ENCODE data around the gene KRTAP5-7.
"Not testable (repeated sequence)": the region's sequence is repeated elsewhere in the genome, so short reads cannot be mapped to it uniquely, and the experiment has no call there.

KRTAP5-7 gene

GRCh38 chr11:71562120-71562519 lies 35.1 kb downstream of the KRTAP5-7 start:
- ChIA-PET POLR2A (ENCODE audit: low non-redundant PET) (no interaction called here), CTCF (no interaction called here)
- DNase-seq (ENCODE audit: low spot score) = no peak
- TF ChIP-seq CTCF (conservative IDR thresholded peaks at IDR 0.05; ENCODE audit: low read depth) = no peak
- no peak overlapping the region for H3K27ac ChIP-seq

- H3K27ac ChIP-seq = no peak overlapping the region
- no peak for TF ChIP-seq CTCF (conservative IDR thresholded peaks at IDR 0.05; ENCODE audit: low read depth)
- ChIA-PET CTCF (interaction anchor here (0.6 to 0.7 kb wide), 3 partner anchors 21 to 1404 kb away, joined by 3 read pairs; no protein-coding TSS in a partner anchor), POLR2A (ENCODE audit: low non-redundant PET) (no interaction called here)
- peak; percentile 30 for DNase-seq (ENCODE audit: low spot score)
Measured at GRCh38 chr11:71563406-71563805, 36.3 kb downstream of the KRTAP5-7 start.

GRCh38 chr11:71564430-71564829 lies 37.4 kb downstream of the KRTAP5-7 start:
- POLR2A ChIA-PET (ENCODE audit: low non-redundant PET) = no interaction called here
- no peak for DNase-seq (ENCODE audit: low spot score)
- TF ChIP-seq CTCF (conservative IDR thresholded peaks at IDR 0.05; ENCODE audit: low read depth) = no peak
- CTCF ChIA-PET = interaction anchor here (0.7 kb wide), 1 partner anchor 16 kb away, joined by 5 read pairs; no protein-coding TSS in a partner anchor
- no peak overlapping the region for H3K27ac ChIP-seq

- no peak within 1 kb of the TSS for H3K27ac ChIP-seq
- ChIA-PET POLR2A (ENCODE audit: low non-redundant PET) (no interaction called here), CTCF (interaction anchor here (0.7 kb wide), 1 partner anchor 15 kb away, joined by 5 read pairs; no protein-coding TSS in a partner anchor)
- DNase-seq (ENCODE audit: low spot score) = no peak
- TF ChIP-seq CTCF (conservative IDR thresholded peaks at IDR 0.05; ENCODE audit: low read depth) = no peak
Measured at GRCh38 chr11:71565263-71565662, 38.2 kb downstream of the KRTAP5-7 start, which contains the start of gene KRTAP5-10. Gene KRTAP5-10 (plus strand): TSS chr11:71565563. CDS start chr11:71565588, 25 bp downstream.

- ChIA-PET POLR2A (ENCODE audit: low non-redundant PET) (no interaction called here), CTCF (interaction anchor here (0.6 kb wide), 1 partner anchor 322 kb away, joined by 4 read pairs; no protein-coding TSS in a partner anchor)
- DNase-seq (ENCODE audit: low spot score) = no peak
- no peak for TF ChIP-seq CTCF (conservative IDR thresholded peaks at IDR 0.05; ENCODE audit: low read depth)
- H3K27ac ChIP-seq = no peak overlapping the region
Measured at GRCh38 chr11:71566081-71566620, 39.1 kb downstream of the KRTAP5-7 start.

GRCh38 chr11:71566626-71567599 lies 39.8 kb downstream of the KRTAP5-7 start:
- POLR2A ChIA-PET (ENCODE audit: low non-redundant PET); DNase-seq (ENCODE audit: low spot score): not testable (repeated sequence)
- CTCF ChIA-PET = interaction anchor here (0.6 kb wide), 1 partner anchor 322 kb away, joined by 4 read pairs; no protein-coding TSS in a partner anchor

GRCh38 chr11:71567633-71568032 lies 40.6 kb downstream of the KRTAP5-7 start:
- POLR2A ChIA-PET (ENCODE audit: low non-redundant PET); H3K27ac ChIP-seq; DNase-seq (ENCODE audit: low spot score); CTCF ChIA-PET: not testable (repeated sequence)

More at GRCh38 chr11:71566626-71567599, 39.8 kb downstream of the KRTAP5-7 start:
- not testable (repeated sequence) for H3K27ac ChIP-seq

Measured in RWPE1 (cell line).